Aorta (tissue), 5 donors: ENCODE measurements around the gene LZTS2. TPM values are rescaled to one million over a fixed set of nuclear protein-coding genes. Genes with fewer than 3 reads are reported as not detected.

ENCODE experiments used
- ATAC-seq: fragments of 200-7000 bp; cut with Tn5 transposase; one replicate; pipeline ENCODE4 v1.9.1; 2022; ENCODE audit warnings: moderate library complexity; ENCODE audit not compliant: low FRiP score
- DNase-seq, 2 donors: peaks; one replicate each; pipeline ENCODE4 v3.0.0-alpha.2; 2020
- H3K27ac ChIP-seq, 2 donors: one replicate each; pipeline ENCODE4 v1.5.1; 2013; ENCODE audit warnings: low read length in 2 of 2, mild to moderate bottlenecking in 2 of 2, moderate library complexity in 2 of 2, control low read depth in 1 of 2, inconsistent platforms in 1 of 2, low read depth in 1 of 2
- H3K27me3 ChIP-seq, 2 donors: one replicate each; pipeline ENCODE4 v1.6.1; 2013; ENCODE audit warnings: control low read depth in 1 of 2, low read length in 1 of 2, mild to moderate bottlenecking in 1 of 2, moderate library complexity in 1 of 2; ENCODE audit not compliant: insufficient read depth in 2 of 2, control insufficient read depth in 1 of 2
- H3K36me3 ChIP-seq, 2 donors: one replicate each; pipeline ENCODE4 v1.6.1; 2013; ENCODE audit warnings: control low read depth in 1 of 2, low read length in 1 of 2, mild to moderate bottlenecking in 1 of 2; ENCODE audit not compliant: insufficient read depth in 2 of 2, control insufficient read depth in 1 of 2
- H3K4me1 ChIP-seq, 2 donors: one replicate each; pipeline ENCODE4 v1.6.1; 2013; ENCODE audit warnings: low read length in 2 of 2, control low read depth in 1 of 2, mild to moderate bottlenecking in 1 of 2, moderate library complexity in 1 of 2; ENCODE audit not compliant: insufficient read depth in 2 of 2, control insufficient read depth in 1 of 2
- H3K4me3 ChIP-seq, 2 donors: one replicate each; pipeline ENCODE4 v1.5.1; 2013; ENCODE audit warnings: low read length in 2 of 2, control low read depth in 1 of 2, mild to moderate bottlenecking in 1 of 2
- H3K9me3 ChIP-seq: one replicate; pipeline ENCODE4 v1.6.1; 2013; ENCODE audit warnings: mild to moderate bottlenecking, low read length; ENCODE audit not compliant: control insufficient read depth
- WGBS, 2 donors: extraction: QIAGEN DNeasy Blood & Tissue Kit; methylation state at CpG; one replicate each; pipeline ENCODE4 v1.1.7; 2013; 5-methylcytosine and 5-hydroxymethylcytosine counted together
- intact Hi-C, 2 donors: fragments of 100-400 bp; cut with DNase I; formaldehyde crosslinking; loops; one replicate each; pipeline versions ENCODE4 v1.14.2 to v1.15.0; 2022
- polyA plus RNA-seq, 2 donors: library from polyadenylated mRNA; stranded (reverse); fragments of 200-250 nt; gene quantifications; one replicate each; pipeline ENCODE4 v1.2.3, GENCODE V29; 2013
- total RNA-seq, 2 donors: library from RNA; stranded (reverse); fragmentation: NEBNext Ultra II Directional; extraction: Animal tissue kit (Norgen Biotek cat#: 25700); gene quantifications; one replicate each; pipeline ENCODE4 v1.2.1, GENCODE V29; 2021
- donor health status: healthy with polysubstance abuse.
- donor health status: Bipolar disorder and iron deficiency.
- donor health status: DM: no; HTN: no; CAD: no.
- donor health status: DM: no; HTN: no; CAD: no.
- donor health status: DM: yes; HTN: yes; CAD: no.

Gene LZTS2
- total and polyA plus RNA-seq, 4 donors, result 38.3 to 108 (median 94.6) TPM

DNA sequence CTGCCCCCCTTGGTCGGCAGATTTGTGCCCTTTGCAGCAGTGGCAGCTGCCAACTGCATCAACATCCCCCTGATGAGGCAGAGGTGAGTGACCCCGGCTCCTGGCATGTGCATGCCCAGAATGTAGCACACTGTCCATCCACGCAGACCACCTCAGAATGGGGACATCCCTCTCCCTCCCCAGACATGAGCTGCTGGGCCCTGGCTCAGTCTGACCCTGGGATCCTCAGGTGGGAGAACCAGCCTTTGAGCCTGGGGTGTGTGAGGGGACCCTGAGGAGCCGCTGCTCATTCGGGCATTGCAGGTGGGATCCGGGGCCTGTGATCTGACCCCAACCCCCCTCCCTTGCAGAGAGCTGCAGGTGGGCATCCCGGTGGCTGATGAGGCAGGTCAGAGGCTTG, 37.1 kb downstream of the LZTS2 start:
- DNase-seq (peak in 1 of 2 donors; percentile 38), ATAC-seq (no peak)
- 78 to 84% methylated on average over 7 of the region's 7 CpGs for WGBS, 2 donors
- Histone ChIP-seq H3K4me1 (no peaks in the 10 kb centered on the region), H3K27me3 (no peaks in the 10 kb centered on the region), H3K4me3 (no peak overlapping the region), H3K9me3 (no peaks in the 10 kb centered on the region), H3K27ac (no peak overlapping the region), H3K36me3 (peaks cover 7 to 13% of the 10 kb centered on the region in 2 donors)
- intact Hi-C loops, result no loop called here

DNA sequence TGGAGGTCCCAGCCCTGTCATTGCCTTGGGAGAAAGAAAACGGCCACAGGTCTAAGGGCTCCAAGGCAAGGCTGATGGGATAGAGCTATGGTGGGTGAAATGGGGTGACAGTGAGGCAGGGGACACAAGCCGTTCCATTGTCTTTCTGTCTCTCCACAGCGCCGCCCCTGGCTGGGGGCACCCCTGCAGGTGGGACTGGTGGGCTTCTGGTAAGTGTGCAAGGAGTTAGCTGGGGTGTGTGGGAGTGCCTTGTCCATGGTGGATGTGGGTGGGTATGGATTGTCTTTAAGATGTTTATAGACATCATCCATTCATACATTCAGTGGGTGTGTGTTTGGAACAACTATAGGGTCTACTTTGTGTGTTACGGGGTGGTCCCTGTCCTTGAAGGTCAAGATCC, 38.9 kb downstream of the LZTS2 start:
- no peaks in the 10 kb centered on the region for H3K9me3 ChIP-seq
- no peak overlapping the region for H3K27ac ChIP-seq
- no peaks in the 10 kb centered on the region for H3K4me1 ChIP-seq
- no peak overlapping the region for H3K4me3 ChIP-seq
- WGBS, 2 donors, result 53 to 57% methylated on average over 5 of the region's 5 CpGs
- peak in 1 of 2 donors; percentile 51 for DNase-seq
- intact Hi-C loops, result no loop called here
- H3K27me3 ChIP-seq, result no peaks in the 10 kb centered on the region
- H3K36me3 ChIP-seq, result peaks cover 7 to 13% of the 10 kb centered on the region in 2 donors
- no peak for ATAC-seq

DNA sequence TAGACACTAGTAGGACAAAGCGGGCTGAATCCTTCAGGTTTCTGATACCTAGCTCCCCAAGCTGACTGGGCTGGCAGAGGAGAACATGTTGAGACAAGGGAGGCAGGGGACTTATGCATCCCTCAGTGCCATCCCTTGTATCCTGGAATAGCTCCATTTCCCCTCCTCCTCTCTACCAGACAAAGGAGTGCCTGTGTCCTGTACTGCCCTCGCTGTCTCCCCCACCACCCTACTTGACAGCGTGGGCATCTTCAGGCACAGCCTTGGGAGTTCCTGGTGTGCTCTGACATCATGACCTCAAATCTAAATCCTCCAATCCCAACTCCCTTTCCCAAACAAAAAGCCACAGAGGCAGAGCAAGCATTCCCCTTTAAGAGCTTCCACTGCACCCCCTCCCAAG, 40.5 kb downstream of the LZTS2 start:
- Histone ChIP-seq H3K9me3 (no peaks in the 10 kb centered on the region), H3K36me3 (peaks cover 7 to 13% of the 10 kb centered on the region in 2 donors), H3K4me1 (no peaks in the 10 kb centered on the region), H3K27me3 (no peaks in the 10 kb centered on the region), H3K4me3 (no peak overlapping the region), H3K27ac (no peak overlapping the region)
- ATAC-seq (no peak), DNase-seq (peak in 1 of 2 donors; percentile 10)
- WGBS, 2 donors, result 86 to 91% methylated on average over 3 of the region's 3 CpGs
- intact Hi-C loops, result loop anchor here in 1 of 2 donors (2.0 kb wide), 1 partner anchor 27 kb away; no protein-coding TSS in a partner anchor

DNA sequence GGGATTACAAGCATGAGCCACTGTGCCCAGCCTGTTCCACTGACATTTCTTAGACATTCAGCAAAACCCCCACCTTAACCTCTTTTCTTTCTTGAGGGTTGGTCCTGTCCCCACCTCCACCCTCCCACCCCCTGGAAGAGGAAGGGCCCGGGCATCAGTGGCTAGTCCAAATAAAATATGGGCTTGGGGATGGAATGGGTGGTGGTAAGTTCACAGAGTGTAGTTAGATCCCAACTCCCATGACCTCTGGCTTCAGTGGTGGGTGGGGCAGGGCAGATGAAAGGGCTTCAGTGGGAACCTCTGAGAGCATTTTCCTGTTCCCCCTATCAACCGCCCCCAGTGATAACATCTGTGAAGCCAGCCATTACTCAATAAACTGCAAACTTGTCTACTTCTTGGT, 41.2 kb downstream of the LZTS2 start:
- no peaks in the 10 kb centered on the region for H3K27me3 ChIP-seq
- peaks cover 7 to 10% of the 10 kb centered on the region in 2 donors for H3K36me3 ChIP-seq
- no peak for DNase-seq
- H3K4me1 ChIP-seq, result no peaks in the 10 kb centered on the region
- no peak overlapping the region for H3K27ac ChIP-seq
- no peak overlapping the region for H3K4me3 ChIP-seq
- no peak for ATAC-seq
- intact Hi-C loops, result loop anchor here in 1 of 2 donors (2.0 kb wide), 1 partner anchor 26 kb away; no protein-coding TSS in a partner anchor
- no peaks in the 10 kb centered on the region for H3K9me3 ChIP-seq
- WGBS, 2 donors, result 28 to 42% methylated on average over 2 of the region's 2 CpGs

DNA sequence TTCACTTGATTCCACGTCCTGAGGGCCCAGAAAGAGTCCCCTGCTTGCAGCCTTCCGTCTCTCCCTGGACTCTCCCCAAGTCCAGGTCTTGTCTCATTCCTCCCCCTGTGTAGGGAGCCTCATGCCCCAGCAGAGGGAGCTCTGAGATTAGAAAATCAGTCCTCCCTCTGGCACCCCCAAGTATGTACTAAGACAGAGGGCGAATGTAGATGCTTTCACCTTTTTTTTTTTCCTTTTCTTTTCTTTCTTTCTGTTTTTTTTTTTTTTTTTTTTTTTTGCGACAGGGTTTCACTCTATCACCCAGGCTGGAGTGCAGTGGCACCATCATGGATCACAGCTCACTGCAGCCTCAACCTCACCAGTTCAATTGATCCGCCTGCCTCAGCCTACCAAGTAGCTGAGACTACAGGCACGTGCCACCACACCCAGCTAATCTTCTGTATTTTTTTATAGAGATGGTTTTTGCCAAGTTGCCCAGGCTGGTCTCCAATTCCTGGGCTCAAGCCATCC, 41.7 kb downstream of the LZTS2 start:
- Histone ChIP-seq H3K27ac (no peak overlapping the region), H3K4me1 (no peaks in the 10 kb centered on the region), H3K9me3 (no peaks in the 10 kb centered on the region), H3K36me3 (peaks cover 7% of the 10 kb centered on the region in 2 donors), H3K27me3 (no peaks in the 10 kb centered on the region), H3K4me3 (no peak overlapping the region)
- ATAC-seq (peak; percentile 88), DNase-seq (peak; percentile 85)
- intact Hi-C loops, result loop anchor here in 1 of 2 donors (2.0 kb wide), 1 partner anchor 25 kb away; no protein-coding TSS in a partner anchor
- WGBS, 2 donors, result 15 to 18% methylated on average over 6 of the region's 6 CpGs

DNA sequence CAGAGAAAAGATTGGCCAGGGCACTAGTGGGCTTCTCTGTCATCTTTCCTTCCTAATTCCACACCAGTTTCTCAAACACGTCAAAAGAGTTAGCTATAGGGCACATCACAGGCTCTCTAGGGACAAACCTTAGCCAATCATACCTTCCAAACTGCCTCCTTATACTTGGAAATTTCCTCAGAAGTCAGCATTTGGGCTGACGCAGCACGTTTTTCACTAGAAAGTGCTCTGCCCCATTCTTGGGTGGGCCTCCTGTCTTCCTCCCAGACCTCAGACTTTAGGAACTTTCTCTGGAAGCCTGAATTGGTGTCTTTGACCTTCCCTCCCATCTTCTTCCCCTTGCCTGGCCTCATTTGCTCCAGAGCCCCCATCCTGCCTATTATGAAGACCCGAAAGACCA, 42.5 kb downstream of the LZTS2 start:
- WGBS, 2 donors, result 43 to 45% methylated on average over 4 of the region's 4 CpGs
- DNase-seq, result no peak
- Histone ChIP-seq H3K27ac (peak overlapping the region; percentile 2 to 95), H3K4me3 (no peak overlapping the region), H3K4me1 (no peaks in the 10 kb centered on the region), H3K9me3 (no peaks in the 10 kb centered on the region), H3K27me3 (no peaks in the 10 kb centered on the region), H3K36me3 (peaks cover 4 to 7% of the 10 kb centered on the region in 2 donors)
- intact Hi-C loops, result no loop called here
- no peak for ATAC-seq

DNA sequence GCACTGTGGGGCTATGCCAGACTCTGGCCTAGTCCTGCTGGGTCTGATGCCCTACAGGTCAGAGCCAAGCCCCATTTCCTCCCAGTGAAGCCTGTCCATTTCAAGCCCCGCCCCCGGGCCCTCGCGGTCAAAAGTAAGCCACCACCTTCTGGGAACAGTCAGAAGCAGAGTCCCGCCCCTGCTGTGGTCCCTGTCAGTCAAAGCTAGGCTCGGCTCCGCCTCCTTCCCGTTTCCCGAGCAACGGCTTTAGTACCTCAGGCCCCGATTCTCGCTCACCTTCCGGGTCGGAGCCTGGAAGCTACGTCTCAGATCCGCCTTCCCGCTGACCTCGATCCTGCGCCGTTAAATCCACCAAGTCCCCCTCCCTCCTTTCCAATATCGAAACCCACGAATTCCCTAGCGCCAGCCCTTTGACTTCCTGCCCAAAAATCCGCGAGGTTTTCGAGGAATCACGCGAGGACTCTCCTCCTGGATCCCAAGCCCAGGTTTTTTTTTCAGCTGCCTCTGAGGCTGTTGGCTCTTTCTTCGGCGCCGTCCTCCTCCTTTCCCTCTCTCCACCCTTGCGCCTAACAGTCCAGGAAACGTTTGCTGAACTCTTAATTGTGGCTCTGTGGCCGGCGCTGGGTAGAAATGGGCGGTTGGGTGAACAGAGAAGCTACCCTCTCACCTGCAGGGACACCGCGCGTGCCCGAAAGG, 43.2 kb downstream of the LZTS2 start:
- intact Hi-C loops, result no loop called here
- 2% methylated on average over 40 of the region's 40 CpGs for WGBS, 2 donors

DNA sequence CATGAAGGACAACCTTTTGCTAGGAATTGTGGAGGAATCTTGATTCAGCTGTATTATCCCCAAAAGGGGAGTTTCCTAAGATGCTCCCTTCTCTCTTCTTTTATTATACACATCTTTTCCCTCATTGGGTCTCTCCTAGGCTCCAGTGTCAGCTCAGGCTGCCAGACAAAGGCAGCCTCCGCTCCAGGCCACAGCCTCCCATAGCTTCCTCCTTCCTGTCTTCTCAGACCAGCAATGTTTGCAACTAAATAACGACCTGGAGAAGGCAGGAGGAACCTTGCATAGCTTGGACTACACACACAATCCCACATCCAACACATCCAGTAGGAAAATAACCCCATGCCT, 43.7 kb downstream of the LZTS2 start:
- DNase-seq, result no peak
- Histone ChIP-seq H3K4me1 (no peaks in the 10 kb centered on the region), H3K36me3 (peaks cover 1 to 3% of the 10 kb centered on the region in 2 donors), H3K4me3 (peak overlapping the region in 1 of 2 donors; percentile 32), H3K27ac (peak overlapping the region; percentile 78 to 96), H3K27me3 (no peaks in the 10 kb centered on the region), H3K9me3 (no peaks in the 10 kb centered on the region)
- no peak for ATAC-seq
- intact Hi-C loops, result no loop called here
- 12 to 19% methylated on average over 2 of the region's 2 CpGs for WGBS, 2 donors

More for the DNA sequence above, 43.2 kb downstream of the LZTS2 start:
- peak overlapping the region; percentile 78 to 96 for H3K27ac ChIP-seq
- peak overlapping the region in 1 of 2 donors; percentile 32 for H3K4me3 ChIP-seq
- H3K4me1 ChIP-seq, result no peaks in the 10 kb centered on the region
- H3K9me3 ChIP-seq, result no peaks in the 10 kb centered on the region
- H3K36me3 ChIP-seq, result peaks cover 2 to 3% of the 10 kb centered on the region in 2 donors
- ATAC-seq, result peak; percentile 94
- DNase-seq, result peak; percentile 98
- no peaks in the 10 kb centered on the region for H3K27me3 ChIP-seq

DNA sequence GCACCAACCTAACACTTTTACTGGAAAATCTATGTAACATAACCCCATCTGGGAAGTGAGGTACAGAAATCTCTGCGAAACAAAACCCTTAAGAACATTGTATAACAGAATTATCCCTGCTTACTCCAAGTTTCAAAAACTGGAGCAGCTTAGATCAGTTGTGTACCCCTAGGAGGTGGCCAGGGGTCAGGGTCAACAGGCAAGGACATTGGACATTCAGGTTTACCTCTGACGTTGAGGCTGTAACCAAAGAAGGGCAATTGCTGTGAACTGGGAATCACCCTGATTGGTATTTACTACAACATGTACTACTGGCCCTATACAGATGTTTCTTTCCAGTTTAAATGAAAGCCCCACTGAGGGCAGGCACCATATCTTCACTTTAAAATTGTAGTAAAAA, 44.5 kb downstream of the LZTS2 start:
- 92 to 94% methylated on average over 2 of the region's 2 CpGs for WGBS, 2 donors
- H3K27me3 ChIP-seq, result no peaks in the 10 kb centered on the region
- H3K4me1 ChIP-seq, result no peaks in the 10 kb centered on the region
- peaks cover 0 to under 1% of the 10 kb centered on the region in 2 donors for H3K36me3 ChIP-seq
- H3K27ac ChIP-seq, result no peak overlapping the region
- intact Hi-C loops, result no loop called here
- DNase-seq (no peak), ATAC-seq (no peak)
- H3K4me3 ChIP-seq, result no peak overlapping the region
- H3K9me3 ChIP-seq, result no peaks in the 10 kb centered on the region
